Neural progenitor cell (in vitro differentiated cells): ENCODE data around the gene SUGCT.

Experiments used
- EZH2 ChIP-seq: fragments of 200-600 bp; sonication (generic); IDR thresholded peaks from 2 replicates; pipeline ENCODE4 v1.6.1; 2017; ENCODE audit warnings: antibody characterized with exemption, mild to moderate bottlenecking, moderate library complexity
- TF ChIP-seq, protein P1 (sequence below): fragments of 200-600 bp; sonication (generic); IDR thresholded peaks from 2 replicates; pipeline ENCODE4 v1.5.1; 2017; ENCODE audit warnings: antibody characterized with exemption, mild to moderate bottlenecking

- TF ChIP-seq, protein P1, sequence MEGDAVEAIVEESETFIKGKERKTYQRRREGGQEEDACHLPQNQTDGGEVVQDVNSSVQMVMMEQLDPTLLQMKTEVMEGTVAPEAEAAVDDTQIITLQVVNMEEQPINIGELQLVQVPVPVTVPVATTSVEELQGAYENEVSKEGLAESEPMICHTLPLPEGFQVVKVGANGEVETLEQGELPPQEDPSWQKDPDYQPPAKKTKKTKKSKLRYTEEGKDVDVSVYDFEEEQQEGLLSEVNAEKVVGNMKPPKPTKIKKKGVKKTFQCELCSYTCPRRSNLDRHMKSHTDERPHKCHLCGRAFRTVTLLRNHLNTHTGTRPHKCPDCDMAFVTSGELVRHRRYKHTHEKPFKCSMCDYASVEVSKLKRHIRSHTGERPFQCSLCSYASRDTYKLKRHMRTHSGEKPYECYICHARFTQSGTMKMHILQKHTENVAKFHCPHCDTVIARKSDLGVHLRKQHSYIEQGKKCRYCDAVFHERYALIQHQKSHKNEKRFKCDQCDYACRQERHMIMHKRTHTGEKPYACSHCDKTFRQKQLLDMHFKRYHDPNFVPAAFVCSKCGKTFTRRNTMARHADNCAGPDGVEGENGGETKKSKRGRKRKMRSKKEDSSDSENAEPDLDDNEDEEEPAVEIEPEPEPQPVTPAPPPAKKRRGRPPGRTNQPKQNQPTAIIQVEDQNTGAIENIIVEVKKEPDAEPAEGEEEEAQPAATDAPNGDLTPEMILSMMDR: no peak
- no peak for TF ChIP-seq EZH2
Measured at GRCh38 chr7:40659231-40659630, 524.4 kb downstream of the SUGCT start.
